HS-27A (cell line): Measurements from ENCODE around the gene FOXN4.

Experiments used
- DNase-seq: peaks from one replicate; pipeline ENCODE4 v3.0.0-alpha.2; 2012; ENCODE audit warnings: low read depth, missing footprints

FOXN4 gene

GRCh38 chr12:109258607-109259544 lies 50.2 kb downstream of the FOXN4 start:
- no peak for DNase-seq

GRCh38 chr12:109258201-109258600 lies 50.9 kb downstream of the FOXN4 start:
- DNase-seq: no peak

- no peak for DNase-seq
Measured at GRCh38 chr12:109256011-109256410, 53.1 kb downstream of the FOXN4 start.

GRCh38 chr12:109255377-109255776 lies 53.7 kb downstream of the FOXN4 start:
- no peak for DNase-seq

- DNase-seq: no peak
Measured at GRCh38 chr12:109253913-109254544, 55.1 kb downstream of the FOXN4 start.

- no peak for DNase-seq
Measured at GRCh38 chr12:109252799-109253198, 56.3 kb downstream of the FOXN4 start.

GRCh38 chr12:109250523-109250922 lies 58.6 kb downstream of the FOXN4 start:
- DNase-seq: no peak

GRCh38 chr12:109247831-109248654 lies 61.0 kb downstream of the FOXN4 start:
- DNase-seq: no peak

- DNase-seq: no peak
Measured at GRCh38 chr12:109246221-109246620, 62.9 kb downstream of the FOXN4 start.

- no peak for DNase-seq
Measured at GRCh38 chr12:109244073-109244472, 65.0 kb downstream of the FOXN4 start.

GRCh38 chr12:109241936-109242335 lies 67.1 kb downstream of the FOXN4 start:
- DNase-seq: no peak

- no peak for DNase-seq
Measured at GRCh38 chr12:109240365-109240764, 68.7 kb downstream of the FOXN4 start.

GRCh38 chr12:109239691-109240090 lies 69.4 kb downstream of the FOXN4 start:
- no peak for DNase-seq

GRCh38 chr12:109239179-109239578 lies 69.9 kb downstream of the FOXN4 start:
- no peak for DNase-seq

GRCh38 chr12:109236257-109236656 lies 72.8 kb downstream of the FOXN4 start:
- no peak for DNase-seq

- DNase-seq: no peak
Measured at GRCh38 chr12:109234012-109234411, 75.1 kb downstream of the FOXN4 start.

- DNase-seq: no peak
Measured at GRCh38 chr12:109232731-109233130, 76.4 kb downstream of the FOXN4 start.

- DNase-seq: no peak
Measured at GRCh38 chr12:109230193-109230592, 78.9 kb downstream of the FOXN4 start.

- no peak for DNase-seq
Measured at GRCh38 chr12:109228664-109229063, 80.4 kb downstream of the FOXN4 start.
